Fibroblast of lung (primary cell): ENCODE measurements around the gene ARHGAP35.

ENCODE experiments used
- EZH2 ChIP-seq: IDR thresholded peaks from 2 replicates; pipeline ENCODE4 v1.5.1; 2012; ENCODE audit warnings: low read length, control low read depth, mild to moderate bottlenecking; ENCODE audit errors: missing control alignments
- TF ChIP-seq, protein P1 (sequence below), 2 donors: IDR thresholded peaks in 1 of 2; conservative IDR thresholded peaks in 1 of 2; 1 replicate in 1 of 2; 2 replicates in 1 of 2; pipeline ENCODE4 v1.5.1; 2011 to 2012; ENCODE audit warnings: low read length in 2 of 2, control low read depth in 1 of 2, inconsistent platforms in 1 of 2, low read depth in 1 of 2, mild to moderate bottlenecking in 1 of 2

DNA sequence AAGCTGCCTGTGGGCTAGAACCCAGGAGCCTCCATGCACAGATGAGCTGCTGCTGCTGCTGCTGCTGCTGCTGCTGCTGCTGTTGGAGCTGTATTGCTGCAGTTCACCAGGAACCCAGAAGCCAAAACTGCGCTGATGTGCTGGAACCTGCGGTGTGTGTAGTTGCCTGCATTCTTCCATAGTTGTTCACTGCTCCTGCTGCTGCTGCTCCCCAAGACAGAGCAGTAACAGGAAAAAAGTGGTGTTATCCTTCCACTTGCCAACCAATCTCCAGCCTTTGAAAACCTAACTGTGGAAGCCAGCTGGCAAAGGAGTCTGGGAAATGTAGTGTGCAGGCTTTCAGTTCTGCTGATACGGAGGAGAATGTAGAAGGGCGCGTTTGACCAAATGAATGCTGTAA, 37.9 kb downstream of the ARHGAP35 start:
- TF ChIP-seq, protein P1, sequence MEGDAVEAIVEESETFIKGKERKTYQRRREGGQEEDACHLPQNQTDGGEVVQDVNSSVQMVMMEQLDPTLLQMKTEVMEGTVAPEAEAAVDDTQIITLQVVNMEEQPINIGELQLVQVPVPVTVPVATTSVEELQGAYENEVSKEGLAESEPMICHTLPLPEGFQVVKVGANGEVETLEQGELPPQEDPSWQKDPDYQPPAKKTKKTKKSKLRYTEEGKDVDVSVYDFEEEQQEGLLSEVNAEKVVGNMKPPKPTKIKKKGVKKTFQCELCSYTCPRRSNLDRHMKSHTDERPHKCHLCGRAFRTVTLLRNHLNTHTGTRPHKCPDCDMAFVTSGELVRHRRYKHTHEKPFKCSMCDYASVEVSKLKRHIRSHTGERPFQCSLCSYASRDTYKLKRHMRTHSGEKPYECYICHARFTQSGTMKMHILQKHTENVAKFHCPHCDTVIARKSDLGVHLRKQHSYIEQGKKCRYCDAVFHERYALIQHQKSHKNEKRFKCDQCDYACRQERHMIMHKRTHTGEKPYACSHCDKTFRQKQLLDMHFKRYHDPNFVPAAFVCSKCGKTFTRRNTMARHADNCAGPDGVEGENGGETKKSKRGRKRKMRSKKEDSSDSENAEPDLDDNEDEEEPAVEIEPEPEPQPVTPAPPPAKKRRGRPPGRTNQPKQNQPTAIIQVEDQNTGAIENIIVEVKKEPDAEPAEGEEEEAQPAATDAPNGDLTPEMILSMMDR (conservative IDR thresholded peaks at IDR 0.05 in 1 of 2, IDR thresholded peaks at IDR 0.05 in 1 of 2; ENCODE audit: low read depth in 1 of 2, low read length in 2 of 2) = no peak
- TF ChIP-seq EZH2 = no peak
